Effector CD8-positive, alpha-beta T cell (primary cell): Measurements from ENCODE around the gene OR6B1.
"Not testable (repeated sequence)": the region's sequence is repeated elsewhere in the genome, so short reads cannot be mapped to it uniquely, and the experiment has no call there.

Experiments
- DNase-seq: peaks from one replicate; lab custom pipeline; 2025; lab: John Stamatoyannopoulos, UW

OR6B1 gene

DNA sequence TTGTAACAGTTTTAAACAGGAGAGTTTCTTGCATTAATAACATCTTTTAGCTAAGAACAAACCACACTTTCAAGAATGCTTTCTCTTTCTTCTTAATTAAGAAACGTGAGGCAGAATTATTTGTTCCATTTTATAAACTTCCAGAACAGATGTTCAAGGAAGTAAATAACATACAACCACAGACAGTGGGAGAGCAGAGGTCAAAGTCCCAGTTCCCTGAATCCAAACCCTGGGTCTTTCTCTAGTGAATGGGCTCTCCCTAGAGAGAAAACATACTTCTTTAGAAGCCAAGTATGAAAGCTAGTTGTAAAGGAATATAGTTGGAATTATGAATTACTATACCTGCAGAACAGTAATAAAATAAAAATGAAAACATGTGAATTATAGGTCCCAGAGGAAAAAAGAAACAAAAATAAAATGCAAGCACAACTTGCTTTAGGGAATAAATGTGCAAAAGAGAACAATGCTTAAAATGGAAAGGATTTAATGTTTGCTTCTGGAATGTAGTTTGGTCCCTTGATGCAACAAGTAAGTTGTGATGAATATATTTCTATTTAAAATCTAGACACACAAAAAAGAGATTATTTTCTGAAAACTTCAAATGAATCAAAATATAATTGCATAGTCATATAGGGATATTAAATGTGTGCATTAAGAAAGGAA, 6.0 kb downstream of the OR6B1 start:
- no peak for DNase-seq

GRCh38 chr7:144006692-144007042, 6.5 kb downstream of the OR6B1 start:
- no peak for DNase-seq

- DNase-seq = no peak
These were observed 9.2 kb downstream of the OR6B1 start for GRCh38 chr7:144009361-144009760.

- not testable (repeated sequence) for DNase-seq
These were observed 9.9 kb downstream of the OR6B1 start for GRCh38 chr7:144010061-144010460.

DNA sequence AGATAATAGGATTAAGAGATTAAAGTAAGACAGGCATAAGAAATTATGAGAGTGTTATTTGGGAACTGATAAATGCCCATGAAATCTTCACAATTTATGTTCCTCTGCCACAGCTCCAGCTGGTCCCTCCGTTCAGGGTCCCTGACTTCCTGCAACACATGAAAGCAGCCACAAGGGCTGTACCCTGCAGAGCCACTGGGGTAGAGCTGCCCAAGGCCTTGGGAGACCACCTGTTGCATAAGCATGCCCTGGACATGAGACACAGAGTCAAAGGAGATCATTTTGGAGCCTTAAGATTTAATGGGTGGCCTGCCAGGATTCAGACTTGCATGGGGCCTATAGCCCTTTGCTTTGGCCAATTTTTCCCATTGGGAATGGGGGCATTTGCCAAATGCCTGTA, 10.7 kb downstream of the OR6B1 start:
- DNase-seq = not testable (repeated sequence)

DNA sequence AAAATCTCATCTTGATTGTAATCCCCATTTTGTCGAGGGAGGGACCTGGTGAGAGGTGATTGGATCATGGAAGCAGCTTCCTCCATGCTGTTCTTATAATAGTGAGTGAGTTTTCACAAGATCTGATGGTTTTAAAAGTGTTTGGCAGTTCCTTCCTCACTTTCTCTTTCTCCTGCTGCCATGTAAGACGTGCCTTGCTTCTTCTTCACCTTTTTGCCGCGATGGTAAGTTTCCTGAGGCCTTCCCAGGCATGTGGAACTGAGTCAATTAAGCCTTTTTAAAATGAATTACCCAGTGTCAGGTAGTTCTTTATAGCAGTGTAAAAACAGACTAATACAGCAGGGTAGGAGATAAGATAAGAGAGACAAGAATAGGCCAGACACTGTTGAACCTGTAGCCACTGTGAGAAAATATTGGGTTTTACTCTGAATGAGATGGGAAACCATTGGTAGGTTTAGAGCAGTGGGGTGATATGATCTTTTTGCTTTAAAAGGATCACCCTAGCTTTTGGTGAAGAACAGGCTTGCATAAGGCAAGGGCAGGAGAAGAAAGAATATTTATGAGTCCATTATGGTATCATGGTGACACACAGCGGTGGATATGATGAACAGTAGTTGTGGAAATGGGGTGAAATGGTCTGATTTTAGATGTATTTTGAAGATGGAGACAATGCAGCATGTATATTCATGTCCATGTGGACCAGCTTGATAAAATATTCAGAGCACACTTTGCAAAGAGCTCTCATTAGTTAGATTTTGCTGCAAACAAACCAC, 11.5 kb downstream of the OR6B1 start:
- no peak for DNase-seq

DNA sequence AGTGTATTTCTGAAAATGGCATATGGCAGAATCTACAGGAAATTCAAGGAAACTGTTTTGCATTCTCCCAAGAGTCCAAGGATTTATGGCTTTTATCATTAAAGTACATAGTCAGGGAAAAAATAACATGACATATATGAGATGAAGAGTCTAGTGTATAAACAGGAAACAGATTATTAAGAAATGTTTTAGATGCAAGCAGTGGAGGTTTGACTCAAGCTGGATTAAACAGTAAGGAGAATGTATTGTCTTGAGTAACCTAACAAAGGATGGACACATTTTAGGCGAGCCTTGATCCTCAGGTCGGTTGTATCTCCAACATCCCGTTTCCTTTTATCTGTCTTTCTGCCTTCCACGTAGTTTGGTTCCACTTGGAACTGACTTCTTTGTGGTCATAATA, 17.9 kb downstream of the OR6B1 start:
- DNase-seq = no peak

GRCh38 chr7:144019457-144019856, 19.3 kb downstream of the OR6B1 start:
- DNase-seq = no peak

- no peak for DNase-seq
These were observed 20.2 kb downstream of the OR6B1 start for GRCh38 chr7:144020340-144020739.

DNA sequence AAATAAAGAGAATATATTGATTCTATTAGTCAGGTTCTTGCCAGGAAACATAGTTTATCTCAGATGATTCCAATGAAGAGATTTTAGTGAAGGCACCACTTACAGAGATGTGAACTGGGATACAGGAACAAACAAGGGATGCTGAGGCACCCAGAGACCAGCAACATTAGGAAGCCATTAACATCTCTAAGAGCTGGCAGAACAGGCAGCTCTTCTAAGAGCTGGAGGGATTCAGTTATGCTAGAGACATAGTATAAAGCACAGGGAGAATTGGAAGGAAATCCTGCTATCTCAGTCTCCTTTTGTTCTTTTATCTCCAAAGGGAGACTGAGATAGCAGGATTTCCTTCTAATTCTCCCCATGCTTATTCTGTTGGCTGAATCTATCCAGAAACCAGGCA, 22.0 kb downstream of the OR6B1 start:
- no peak for DNase-seq

- no peak for DNase-seq
These were observed 23.2 kb downstream of the OR6B1 start for GRCh38 chr7:144023171-144023827.

DNA sequence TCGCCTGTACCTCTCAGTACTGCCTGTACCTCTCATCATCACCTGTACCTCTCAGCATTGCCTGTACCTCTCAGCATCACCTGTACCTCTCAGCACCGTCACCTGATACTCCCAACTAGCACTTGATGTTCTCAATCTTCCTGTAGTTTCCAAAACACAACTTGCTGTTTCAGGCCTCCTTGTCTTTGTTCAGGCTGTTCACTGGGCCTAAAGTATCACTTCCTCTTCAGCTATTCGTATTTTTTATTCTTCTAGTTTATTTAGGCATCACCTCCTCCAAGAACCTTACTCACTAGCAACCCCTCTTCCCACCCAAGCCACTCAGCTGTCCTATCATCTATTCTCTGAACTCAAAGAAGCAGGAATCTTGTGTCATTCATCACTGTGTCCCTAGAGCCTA, 24.1 kb downstream of the OR6B1 start:
- no peak for DNase-seq

DNA sequence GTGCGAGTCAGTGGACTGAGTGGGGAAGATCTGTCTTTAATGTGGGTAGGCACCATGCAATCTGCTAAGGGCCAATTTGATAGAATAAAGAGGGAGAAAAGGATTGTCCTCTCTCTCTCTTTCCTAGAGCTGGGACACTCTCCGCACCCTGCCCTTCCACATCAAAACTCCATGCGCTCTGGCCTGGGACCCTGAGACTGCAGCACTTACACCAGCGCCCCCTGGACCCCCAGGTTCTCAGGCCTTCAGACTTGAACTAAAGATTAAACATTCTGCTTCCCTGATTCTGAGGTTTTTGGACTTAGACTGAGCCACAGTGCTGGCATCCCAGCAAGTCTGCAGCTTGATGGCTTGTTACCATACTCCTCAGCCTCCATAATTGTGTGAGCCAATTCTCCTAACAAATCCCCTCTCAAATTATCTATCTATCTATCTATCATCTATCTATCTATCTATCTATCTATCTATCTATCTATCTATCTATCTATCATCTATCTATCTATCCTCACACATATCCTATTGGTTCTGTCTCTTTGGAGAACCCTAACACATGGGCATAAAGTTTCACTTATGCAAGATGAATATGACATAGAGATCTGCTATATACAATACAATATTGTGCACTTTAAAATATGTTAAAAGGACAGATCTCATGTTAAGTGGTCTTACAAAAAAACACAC, 26.2 kb downstream of the OR6B1 start:
- DNase-seq = no peak

- DNase-seq = no peak
These were observed 26.9 kb downstream of the OR6B1 start for GRCh38 chr7:144027070-144027469.

- no peak for DNase-seq
These were observed 27.9 kb downstream of the OR6B1 start for GRCh38 chr7:144027974-144028373.

- DNase-seq = no peak
These were observed 28.4 kb downstream of the OR6B1 start for GRCh38 chr7:144028547-144028946.

GRCh38 chr7:144032516-144032915, 32.4 kb downstream of the OR6B1 start:
- no peak for DNase-seq

- DNase-seq = no peak
These were observed 33.0 kb downstream of the OR6B1 start for GRCh38 chr7:144032985-144033709.

DNA sequence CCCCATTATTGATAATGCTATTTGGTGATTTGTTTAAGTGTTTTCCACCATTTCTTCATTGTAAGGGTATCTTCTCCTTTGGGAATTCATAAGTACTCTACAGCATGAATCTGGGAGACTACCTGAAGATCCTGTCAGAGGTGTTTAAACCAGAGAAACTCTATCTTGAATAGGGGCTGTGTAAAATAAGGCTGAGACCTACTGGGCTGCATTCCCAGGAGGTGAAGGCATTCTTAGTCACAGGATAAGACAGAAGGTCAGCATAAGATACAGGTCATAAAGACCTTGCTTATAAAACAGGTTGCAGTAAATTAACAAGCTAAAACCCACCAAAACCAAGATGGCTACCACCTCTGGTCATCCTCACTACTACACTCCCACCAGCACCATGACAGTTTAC, 35.3 kb downstream of the OR6B1 start:
- no peak for DNase-seq

DNA sequence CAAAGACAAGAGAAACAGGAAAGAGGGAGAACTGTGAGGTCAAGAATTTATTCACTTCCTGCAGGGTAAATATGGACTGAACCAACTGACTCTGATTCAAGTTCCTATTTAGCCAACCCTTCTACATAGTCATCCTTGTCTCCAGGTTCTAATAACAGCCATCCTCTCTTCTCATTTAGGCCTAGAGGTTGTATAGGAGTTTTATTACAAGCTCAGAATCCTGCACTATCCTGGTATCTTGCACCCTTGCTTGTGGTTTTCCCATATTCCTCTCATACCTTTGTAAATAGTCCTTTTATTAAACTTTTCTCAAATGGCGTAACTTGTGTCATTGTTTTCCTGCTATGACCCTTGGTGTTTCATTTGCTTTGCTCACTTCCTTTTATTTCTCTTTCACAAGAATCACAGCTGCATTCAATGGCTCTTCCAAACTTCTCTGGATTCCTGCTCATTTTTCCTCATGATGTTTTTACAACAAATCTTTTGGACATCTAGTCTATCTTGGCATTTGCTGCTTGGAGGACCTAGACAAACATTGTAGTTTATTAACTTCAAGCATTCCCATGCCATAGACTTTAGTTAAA, 36.3 kb downstream of the OR6B1 start:
- DNase-seq = no peak

DNA sequence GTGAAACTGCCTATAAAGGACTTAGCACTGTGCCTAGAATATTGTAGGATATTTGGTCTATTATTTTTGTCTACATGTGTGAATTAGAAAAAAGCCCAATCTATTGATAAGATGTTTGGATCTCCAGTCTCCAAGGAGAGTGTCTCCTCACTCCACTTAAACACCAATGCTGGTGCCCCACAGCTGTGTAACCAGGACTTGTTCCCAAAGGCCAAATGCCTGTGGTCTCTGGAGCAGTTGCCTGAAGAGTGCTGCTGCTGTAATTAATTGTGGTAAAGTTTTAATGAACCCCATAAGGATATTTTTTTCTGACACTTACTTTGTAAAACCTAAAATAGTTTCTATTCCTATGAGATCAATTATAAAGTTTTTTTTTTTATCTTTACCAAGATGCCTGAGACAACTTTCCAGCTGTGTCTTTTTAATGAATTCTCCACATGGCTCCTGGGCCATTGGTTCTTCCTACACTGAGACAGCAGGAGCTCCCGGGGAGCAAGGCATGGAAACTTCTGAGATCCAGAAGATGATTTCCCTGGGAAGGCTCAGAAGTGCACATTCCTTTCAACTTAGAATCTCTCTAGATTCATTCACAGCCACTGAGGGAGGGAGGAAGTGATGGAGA, 37.4 kb downstream of the OR6B1 start:
- no peak for DNase-seq
